HUES64 (cell line): ENCODE data around the gene SMIM29.
"Not testable (repeated sequence)": the region's sequence is repeated elsewhere in the genome, so short reads cannot be mapped to it uniquely, and the experiment has no call there.

ENCODE experiments used
- H3K27ac ChIP-seq: 2 replicates; pipeline ENCODE4 v1.7.0; 2013; ENCODE audit warnings: low read depth, low read length, inconsistent platforms
- H3K27me3 ChIP-seq: 2 replicates; pipeline ENCODE4 v1.6.1; 2013; ENCODE audit warnings: mild to moderate bottlenecking, low read length; ENCODE audit not compliant: insufficient read depth
- H3K36me3 ChIP-seq: 2 replicates; pipeline ENCODE4 v1.6.1; 2013; ENCODE audit warnings: mild to moderate bottlenecking, low read length; ENCODE audit not compliant: insufficient read depth
- H3K4me1 ChIP-seq: 2 replicates; pipeline ENCODE4 v1.6.1; 2013; ENCODE audit warnings: mild to moderate bottlenecking, low read length, moderate library complexity; ENCODE audit not compliant: insufficient read depth
- H3K4me3 ChIP-seq: 2 replicates; pipeline ENCODE4 v1.5.1; 2013; ENCODE audit warnings: mild to moderate bottlenecking, low read length, moderate library complexity
- H3K9ac ChIP-seq: 2 replicates; pipeline ENCODE4 v1.6.1; 2013; ENCODE audit warnings: mild to moderate bottlenecking, low read depth, low read length
- H3K9me3 ChIP-seq: 2 replicates; pipeline ENCODE4 v1.6.1; 2013; ENCODE audit warnings: low read depth, low read length; ENCODE audit not compliant: insufficient read depth
- WGBS: fragments of 150-250, 120-280 bp; methylation state at CpG from one replicate; pipeline ENCODE4 v1.1.7; 2013; ENCODE audit warnings: missing lambda C conversion rate; 5-methylcytosine and 5-hydroxymethylcytosine counted together

SMIM29 gene

DNA sequence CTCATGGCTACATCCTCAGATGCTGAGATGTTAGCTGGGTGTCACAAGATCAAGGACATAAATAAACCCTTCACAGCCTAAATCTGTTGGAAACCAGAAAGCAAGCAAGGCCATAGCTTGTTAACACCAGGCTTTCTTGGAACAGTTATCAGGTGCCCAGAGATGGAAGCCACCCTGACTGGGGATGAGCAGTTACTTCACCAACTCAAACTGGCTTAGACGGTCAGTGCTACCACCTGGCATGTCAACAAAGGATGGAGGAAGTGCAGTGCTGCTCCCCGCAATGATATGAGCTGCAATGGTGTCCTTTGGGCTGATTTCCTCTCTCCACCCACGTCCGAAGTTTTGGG is 28.9 kb upstream of the SMIM29 start:
- Histone ChIP-seq H3K36me3 (0 out of 2 replicates have a peak, but pooled peaks cover 2% of the 10 kb centered on the region), H3K27me3 (no peaks in the 10 kb centered on the region), H3K9ac (no peak overlapping the region), H3K9me3 (no peaks in the 10 kb centered on the region), H3K4me1 (no peaks in the 10 kb centered on the region), H3K27ac (no peak overlapping the region), H3K4me3 (no peak overlapping the region)
- 93% methylated on average over 4 of the region's 4 CpGs for WGBS

DNA sequence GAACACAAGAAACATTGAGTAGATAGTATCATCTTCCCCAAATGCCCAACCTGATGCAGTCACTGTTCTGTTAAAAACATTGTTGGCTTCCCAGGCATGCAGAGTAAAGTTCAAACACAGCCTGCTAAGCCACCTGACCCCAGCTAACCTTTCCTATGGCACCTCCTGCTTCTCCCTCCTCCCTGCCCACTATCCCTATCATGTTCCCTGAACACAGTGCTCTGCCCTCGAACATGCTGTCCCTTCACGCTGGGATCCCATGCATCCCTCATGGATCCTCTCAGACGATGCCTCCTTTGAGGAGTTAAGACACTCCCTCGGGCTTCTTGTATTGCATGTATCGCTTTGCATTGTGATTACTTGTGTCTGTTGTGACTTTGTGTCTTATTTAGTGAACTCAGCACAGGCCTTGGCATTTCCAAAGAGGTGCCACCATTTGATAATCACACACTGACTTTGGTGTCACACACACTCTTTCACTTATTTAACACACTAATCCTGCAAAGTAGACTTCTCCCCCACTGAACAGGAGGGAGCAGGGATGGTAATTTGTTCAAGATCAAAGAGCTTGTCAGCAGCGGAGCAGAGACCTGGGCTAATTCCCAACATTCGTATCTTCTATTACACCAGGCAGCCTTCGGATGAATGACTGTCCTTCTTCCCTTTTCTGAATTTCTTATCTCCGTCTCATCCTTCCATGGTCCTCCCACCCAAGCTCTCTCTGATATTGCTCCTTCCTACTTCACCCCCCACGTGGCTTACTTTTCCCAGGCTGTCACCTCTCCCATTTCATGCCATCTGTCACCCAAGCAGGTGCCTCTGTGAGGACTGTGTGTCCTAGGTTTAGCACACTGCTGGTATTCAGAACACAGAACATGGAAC is 28.3 kb upstream of the SMIM29 start:
- Histone ChIP-seq H3K27me3 (no peaks in the 10 kb centered on the region), H3K4me1 (no peaks in the 10 kb centered on the region), H3K4me3 (no peak overlapping the region), H3K9ac (no peak overlapping the region), H3K27ac (no peak overlapping the region), H3K9me3 (no peaks in the 10 kb centered on the region), H3K36me3 (0 out of 2 replicates have a peak, but pooled peaks cover 2% of the 10 kb centered on the region)
- WGBS: 85% methylated on average over 10 of the region's 10 CpGs

DNA sequence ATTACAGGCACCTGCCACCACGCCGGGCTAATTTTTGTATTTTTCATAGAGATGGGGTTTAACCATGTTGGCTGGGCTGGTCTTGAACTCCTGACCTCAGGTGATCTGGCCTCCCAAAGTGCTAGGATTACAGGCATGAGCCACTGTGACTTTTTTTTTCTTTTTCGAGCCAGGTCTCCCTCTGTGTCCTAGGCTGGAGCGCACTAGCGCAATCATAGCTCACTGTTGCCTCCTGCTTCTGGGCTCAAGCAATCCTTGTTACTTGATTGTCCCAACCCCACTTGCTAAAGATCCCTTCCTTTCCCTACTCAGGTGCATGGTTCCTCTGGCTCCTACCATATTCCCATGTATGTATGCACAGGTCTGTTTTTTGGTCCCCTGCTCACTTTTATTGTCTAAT is 27.4 kb upstream of the SMIM29 start:
- Histone ChIP-seq H3K9ac (no peak overlapping the region), H3K4me3 (no peak overlapping the region), H3K4me1 (no peaks in the 10 kb centered on the region), H3K27me3 (no peaks in the 10 kb centered on the region), H3K9me3 (no peaks in the 10 kb centered on the region), H3K36me3 (0 out of 2 replicates have a peak, but pooled peaks cover 2% of the 10 kb centered on the region), H3K27ac (no peak overlapping the region)
- 88% methylated on average over 5 of the region's 5 CpGs for WGBS

DNA sequence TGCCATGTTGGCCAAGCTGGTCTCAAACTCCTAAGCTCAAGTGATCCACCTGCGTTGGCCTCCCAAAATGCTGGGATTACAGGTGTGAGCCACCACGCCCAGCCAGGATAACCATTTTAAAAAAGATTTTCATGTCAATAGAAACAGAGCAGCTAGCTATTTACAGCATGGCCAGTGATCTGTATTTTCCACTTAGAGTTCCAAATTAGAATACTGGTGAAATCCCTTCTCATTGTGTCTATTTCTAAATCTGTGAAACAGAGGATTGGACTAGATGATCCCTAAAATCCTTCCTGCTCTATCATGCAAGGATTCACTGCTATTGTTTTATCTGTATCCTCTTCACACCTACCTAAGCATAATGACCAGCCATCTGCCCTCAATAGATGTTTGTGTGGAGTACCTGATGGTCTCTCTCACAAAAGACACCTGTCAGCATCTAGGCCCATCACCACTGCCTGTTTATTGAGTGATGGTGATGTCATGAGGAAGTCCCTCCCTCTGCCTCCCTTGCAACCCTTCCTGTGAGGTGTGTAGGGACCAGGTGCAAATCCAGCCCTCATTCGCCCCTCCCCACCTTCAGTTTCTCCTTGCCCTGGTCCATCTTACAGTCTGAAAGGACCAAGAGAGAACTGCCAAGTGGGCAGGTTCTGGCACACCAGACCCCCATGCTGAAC is 26.5 kb upstream of the SMIM29 start:
- Histone ChIP-seq H3K27me3 (no peaks in the 10 kb centered on the region), H3K4me1 (no peaks in the 10 kb centered on the region), H3K36me3 (0 out of 2 replicates have a peak, but pooled peaks cover 2% of the 10 kb centered on the region), H3K27ac (no peak overlapping the region), H3K9me3 (no peaks in the 10 kb centered on the region), H3K4me3 (no peak overlapping the region), H3K9ac (no peak overlapping the region)
- 94% methylated on average over 3 of the region's 3 CpGs for WGBS

DNA sequence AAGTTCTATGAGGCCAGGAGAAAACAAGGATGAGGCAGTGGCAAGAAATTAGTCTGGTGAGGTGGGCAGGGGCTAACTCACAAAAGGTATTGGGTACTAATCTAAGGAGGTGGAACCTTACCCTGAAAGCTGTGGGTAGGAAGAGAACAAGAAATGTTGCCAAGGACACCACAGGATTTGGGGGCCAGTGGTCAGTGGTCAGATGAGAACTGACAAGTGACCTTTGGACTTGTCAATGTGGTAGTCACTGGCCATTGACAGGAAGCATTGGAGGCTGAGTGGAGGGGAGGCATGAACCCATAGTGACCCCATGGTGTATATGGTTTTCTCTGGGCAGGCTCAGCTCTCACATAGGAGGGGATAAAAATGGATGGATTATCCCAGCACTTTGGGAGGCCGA is 25.3 kb upstream of the SMIM29 start:
- Histone ChIP-seq H3K9ac (no peak overlapping the region), H3K27ac (no peak overlapping the region)
- 100% methylated on average over 1 of the region's 1 CpG for WGBS

DNA sequence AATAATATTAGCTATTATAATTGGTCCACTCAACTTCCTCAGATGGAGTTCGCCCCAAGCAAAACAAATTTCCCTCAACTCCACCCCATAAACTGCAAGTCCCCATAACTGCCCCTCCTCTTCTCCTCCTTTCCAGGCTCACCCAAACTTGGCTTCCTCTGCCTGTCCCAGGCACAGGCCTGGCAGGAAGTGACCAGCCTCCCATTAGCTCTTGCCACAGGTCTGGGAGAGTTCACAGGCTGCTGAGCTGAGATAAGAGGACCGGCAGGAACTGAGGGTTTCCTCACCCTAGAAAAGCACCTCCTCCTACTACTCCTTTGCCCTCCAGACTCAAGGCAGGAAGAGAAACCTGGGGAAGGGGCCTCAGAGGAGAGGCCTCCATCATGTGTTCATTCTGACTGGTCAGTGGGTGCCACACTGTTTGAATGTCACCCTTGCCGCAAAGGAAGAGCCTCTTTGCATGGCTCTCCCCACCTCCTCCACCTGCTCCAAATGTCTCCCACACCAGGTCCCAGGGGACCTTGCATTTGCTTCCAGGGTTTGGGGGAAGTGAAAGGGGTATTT is 24.5 kb upstream of the SMIM29 start:
- Histone ChIP-seq H3K27me3 (no peaks in the 10 kb centered on the region), H3K36me3 (no peaks in the 10 kb centered on the region), H3K27ac (no peak overlapping the region), H3K9ac (no peak overlapping the region), H3K9me3 (no peaks in the 10 kb centered on the region), H3K4me3 (no peak overlapping the region), H3K4me1 (no peaks in the 10 kb centered on the region)
- WGBS: 90% methylated on average over 3 of the region's 3 CpGs

More for the DNA sequence above, 25.3 kb upstream of the SMIM29 start:
- H3K4me3 ChIP-seq: no peak overlapping the region
- no peaks in the 10 kb centered on the region for H3K27me3 ChIP-seq
- H3K9me3 ChIP-seq: no peaks in the 10 kb centered on the region
- H3K4me1 ChIP-seq: no peaks in the 10 kb centered on the region
- no peaks in the 10 kb centered on the region for H3K36me3 ChIP-seq

DNA sequence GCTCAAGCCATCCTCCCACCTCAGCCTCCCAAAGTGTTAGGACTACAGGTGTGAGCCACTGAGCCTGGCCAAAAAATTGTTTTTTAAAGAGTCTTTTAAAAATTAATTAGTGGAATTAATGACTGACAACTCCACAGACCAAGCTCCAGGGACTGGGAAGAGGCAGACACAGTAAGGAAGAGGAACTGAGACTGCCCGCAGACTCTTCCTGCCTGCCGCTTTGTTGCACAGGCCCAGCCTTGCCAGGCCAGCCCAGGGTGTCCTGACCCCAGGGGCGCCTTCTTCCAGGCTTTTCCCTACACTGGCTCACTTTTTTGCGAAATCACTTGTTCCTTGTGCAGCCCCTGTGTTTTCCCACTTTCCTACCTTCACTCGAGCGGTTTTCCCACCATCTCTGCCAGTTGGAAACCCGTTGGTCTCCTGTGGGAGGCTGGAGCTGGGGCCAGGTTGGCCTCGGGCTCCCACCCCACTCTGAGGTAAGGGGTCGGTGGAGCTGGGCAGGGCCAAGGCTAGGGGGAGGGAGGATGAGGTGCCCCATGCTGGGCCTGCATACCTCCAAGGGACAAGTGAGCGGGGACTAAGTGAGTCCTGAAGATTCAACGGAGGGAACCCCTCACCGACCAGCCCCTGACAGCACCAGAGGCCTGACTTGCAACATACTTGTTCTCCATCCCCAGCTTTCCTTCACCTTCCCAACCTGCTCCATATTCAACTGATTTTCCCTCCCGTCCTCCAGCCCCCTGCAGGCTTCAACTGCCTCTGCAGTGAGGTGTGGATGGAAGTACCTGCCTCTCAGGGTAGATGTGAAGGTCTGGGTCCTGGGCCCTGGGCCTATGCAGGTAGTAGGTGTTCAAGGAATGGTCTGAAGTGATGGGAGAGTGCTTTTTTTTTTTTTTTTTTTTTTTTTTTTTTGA is 23.5 kb upstream of the SMIM29 start:
- Histone ChIP-seq H3K4me1 (no peaks in the 10 kb centered on the region), H3K9me3 (no peaks in the 10 kb centered on the region), H3K27me3 (no peaks in the 10 kb centered on the region), H3K36me3 (no peaks in the 10 kb centered on the region), H3K9ac (no peak overlapping the region), H3K4me3 (no peak overlapping the region), H3K27ac (no peak overlapping the region)
- WGBS: 80% methylated on average over 13 of the region's 13 CpGs

DNA sequence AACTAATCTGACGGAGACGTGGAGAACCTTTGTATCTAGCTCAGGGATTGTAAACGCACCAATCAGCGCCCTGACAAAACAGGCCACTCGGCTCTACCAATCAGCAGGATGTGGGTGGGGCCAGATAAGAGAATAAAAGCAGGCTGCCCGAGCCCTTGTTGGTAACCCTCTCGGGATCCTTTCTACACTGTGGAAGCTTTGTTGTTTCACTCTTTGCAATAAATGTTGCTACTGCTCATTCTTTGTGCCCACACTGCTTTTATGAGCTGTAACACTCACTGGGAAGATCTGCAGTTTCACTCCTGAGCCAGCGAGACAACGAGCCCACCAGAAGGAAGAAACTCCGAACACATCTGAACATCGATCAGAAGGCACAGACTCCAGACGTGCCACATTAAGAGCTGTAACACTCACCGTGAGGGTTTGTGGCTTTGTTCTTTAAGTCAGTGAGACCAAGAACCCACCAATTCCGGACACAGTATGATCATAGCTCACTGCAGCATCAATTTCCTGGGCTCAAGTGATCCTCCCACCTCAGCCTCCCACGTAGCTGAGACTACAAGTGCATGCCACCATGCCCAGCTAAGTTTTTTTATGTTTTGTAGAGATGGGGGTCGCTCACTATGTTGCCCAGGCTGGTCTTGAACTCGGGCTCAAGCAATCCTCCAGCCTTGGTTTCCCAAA is 21.0 kb upstream of the SMIM29 start:
- not testable (repeated sequence) for H3K27ac ChIP-seq, H3K36me3 ChIP-seq, H3K4me1 ChIP-seq, H3K4me3 ChIP-seq, H3K27me3 ChIP-seq, H3K9ac ChIP-seq, H3K9me3 ChIP-seq
- WGBS: 84% methylated on average over 17 of the region's 17 CpGs

DNA sequence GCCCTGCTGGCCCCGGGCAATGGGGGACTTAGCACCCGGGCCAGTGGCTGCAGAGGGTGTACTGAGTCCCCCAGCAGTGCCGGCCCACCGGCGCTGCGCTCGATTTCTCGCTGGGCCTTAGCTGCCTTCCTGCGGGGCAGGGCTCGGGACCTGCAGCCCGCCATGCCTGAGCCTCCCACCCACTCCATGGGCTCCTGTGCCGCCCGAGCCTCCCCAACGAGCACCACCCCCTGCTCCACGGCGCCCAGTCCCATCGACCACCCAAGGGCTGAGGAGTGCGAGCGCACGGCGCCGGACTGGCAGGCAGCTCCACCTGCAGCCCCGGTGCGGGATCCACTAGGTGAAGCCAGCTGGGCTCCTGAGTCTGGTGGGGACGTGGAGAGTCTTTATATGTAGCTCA is 20.3 kb upstream of the SMIM29 start:
- H3K36me3 ChIP-seq, H3K27me3 ChIP-seq, H3K27ac ChIP-seq, H3K9me3 ChIP-seq, H3K4me3 ChIP-seq, H3K4me1 ChIP-seq, H3K9ac ChIP-seq: not testable (repeated sequence)
- 97% methylated on average over 7 of the region's 25 CpGs for WGBS

DNA sequence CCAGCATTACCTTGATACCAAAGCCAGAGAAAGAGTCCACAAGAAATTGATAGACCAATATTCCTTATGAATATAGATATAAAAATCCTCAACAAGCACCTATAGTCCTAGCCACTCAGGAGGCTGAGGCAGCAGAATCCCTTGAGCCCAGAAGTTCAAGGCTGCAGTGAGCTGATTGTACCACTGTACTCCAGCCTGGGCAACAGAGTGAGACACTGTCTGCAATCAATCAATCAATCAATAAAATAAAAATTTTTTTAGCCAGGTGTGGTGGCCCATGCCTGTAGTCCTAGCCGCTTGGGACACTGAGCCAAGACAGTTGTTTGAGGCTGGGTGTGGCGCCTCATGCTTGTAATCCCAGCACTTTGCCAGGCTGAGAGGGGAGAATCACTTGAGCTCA is 18.9 kb upstream of the SMIM29 start:
- Histone ChIP-seq H3K27me3 (no peaks in the 10 kb centered on the region), H3K9me3 (no peaks in the 10 kb centered on the region), H3K36me3 (no peaks in the 10 kb centered on the region), H3K9ac (no peak overlapping the region), H3K27ac (no peak overlapping the region), H3K4me1 (no peaks in the 10 kb centered on the region), H3K4me3 (no peak overlapping the region)
- WGBS: 89% methylated on average over 2 of the region's 2 CpGs
